ENCODE measurements around the gene USP8. TPM values are rescaled to one million over a fixed set of nuclear protein-coding genes. Genes with fewer than 3 reads are reported as not detected.

The USP8 gene
- total and polyA plus RNA-seq, 10 of the 15 experiments (the other 5 are each of a cell fraction or from before 2014, with no cell fraction given) = 25.2 to 51.7 (median 36.1) TPM

- WGBS (ENCODE audit: insufficient coverage, insufficient replicate concordance, low lambda C conversion rate, missing lambda C conversion rate) = 97% methylated on average over 8 of the region's 8 CpGs
- Histone ChIP-seq H3K9me3 (replicated peaks; ENCODE audit: control insufficient read depth, insufficient read depth, low read length) (no peaks in the 10 kb centered on the region), H3K4me3 (no peak overlapping the region), H3K79me2 (ENCODE audit: control insufficient read depth, insufficient read depth, low read length) (no peaks in the 10 kb centered on the region), H3K4me2 (ENCODE audit: control insufficient read depth, insufficient read depth) (no peak overlapping the region), H2AFZ (ENCODE audit: control insufficient read depth, low read depth, low read length) (no peak overlapping the region), H3K4me1 (ENCODE audit: control insufficient read depth, insufficient read depth, low read length) (no peaks in the 10 kb centered on the region), H3K36me3 (ENCODE audit: control insufficient read depth in 2 of 2, insufficient read depth in 2 of 2, low read length in 1 of 2) (peaks cover 0 to 8% of the 10 kb centered on the region in 2 experiments; a peak in 2 of 4 replicates), H3K9ac (ENCODE audit: control insufficient read depth, insufficient read depth, low read length) (no peak overlapping the region), H3K27me3 (replicated peaks in 1 of 2; ENCODE audit: control insufficient read depth in 2 of 2, insufficient read depth in 2 of 2, low read length in 1 of 2) (no peaks in the 10 kb centered on the region), H3K27ac (ENCODE audit: control insufficient read depth, insufficient read depth) (no peak overlapping the region), H4K20me1 (ENCODE audit: control insufficient read depth, insufficient read depth) (no peaks in the 10 kb centered on the region)
- ChIA-PET SMC1A (ENCODE audit: uncharacterized antibody, unreplicated experiment) (interaction anchor here (0.6 to 0.8 kb wide), 2 partner anchors 10 to 23 kb away, joined by 3 read pairs; no protein-coding TSS in a partner anchor), RAD21 (ENCODE audit: unreplicated experiment) (no interaction called here), CTCF (no interaction called here), POLR2A (interaction anchor here (0.5 to 0.6 kb wide), 3 partner anchors 36 to 1604 kb away, joined by 3 to 5 read pairs (median 3); no protein-coding TSS in a partner anchor)
- no peak for FAIRE-seq
- BruUV-seq (replicated peaks) = no TSS peak
- no peak for ATAC-seq
- TF ChIP-seq ELK1 (IDR thresholded peaks at IDR 0.05; ENCODE audit: low read depth, low read length) (no peak), NFYA (IDR thresholded peaks at IDR 0.05; ENCODE audit: borderline replicate concordance, low read depth, low read length) (no peak)
- in situ Hi-C loops (cut with MboI) = no loop called here
- intact Hi-C loops (cut with micrococcal nuclease; ENCODE audit: unreplicated experiment) = no loop called here
- no peak for DNase-seq (ENCODE audit: low read depth, low spot score)
Measured at GRCh38 chr15:50506121-50506520, 81.9 kb downstream of the USP8 start.

- no peak overlapping the region for H3K27ac ChIP-seq (ENCODE audit: control insufficient read depth, insufficient read depth)
- ChIA-PET CTCF (no interaction called here), SMC1A (ENCODE audit: uncharacterized antibody, unreplicated experiment) (no interaction called here), POLR2A (no interaction called here), RAD21 (ENCODE audit: unreplicated experiment) (no interaction called here)
- H3K4me1 ChIP-seq (ENCODE audit: control insufficient read depth, insufficient read depth, low read length) = no peaks in the 10 kb centered on the region
- no peaks in the 10 kb centered on the region for H3K27me3 ChIP-seq (replicated peaks in 1 of 2; ENCODE audit: control insufficient read depth in 2 of 2, insufficient read depth in 2 of 2, low read length in 1 of 2)
- BruUV-seq (replicated peaks) = no TSS peak
- FAIRE-seq = no peak
- no peak overlapping the region for H3K4me3 ChIP-seq
- no peaks in the 10 kb centered on the region; the same call in 2 of the 3 replicates for H3K9me3 ChIP-seq (replicated peaks; ENCODE audit: control insufficient read depth, insufficient read depth, low read length)
- TF ChIP-seq CREB1 (IDR thresholded peaks at IDR 0.05; ENCODE audit: low read depth) (no peak), YY1 (IDR thresholded peaks at IDR 0.05; ENCODE audit: low read depth, low read length) (no peak), PBX3 (IDR thresholded peaks at IDR 0.05; ENCODE audit: insufficient replicate concordance, low read depth, low read length) (no peak), RELA (IDR thresholded peaks at IDR 0.05; ENCODE audit: borderline replicate concordance, partially characterized antibody) (no peak)
- H2AFZ ChIP-seq (ENCODE audit: control insufficient read depth, low read depth, low read length) = no peak overlapping the region
- no peak for ATAC-seq
- in situ Hi-C loops (cut with MboI) = no loop called here
- no peak for DNase-seq (ENCODE audit: low read depth, low spot score)
- H4K20me1 ChIP-seq (ENCODE audit: control insufficient read depth, insufficient read depth) = no peaks in the 10 kb centered on the region
- intact Hi-C loops (cut with micrococcal nuclease; ENCODE audit: unreplicated experiment) = no loop called here
- H3K36me3 ChIP-seq (ENCODE audit: control insufficient read depth in 2 of 2, insufficient read depth in 2 of 2, low read length in 1 of 2) = no peaks in the 10 kb centered on the region
- no peaks in the 10 kb centered on the region for H3K79me2 ChIP-seq (ENCODE audit: control insufficient read depth, insufficient read depth, low read length)
- H3K9ac ChIP-seq (ENCODE audit: control insufficient read depth, insufficient read depth, low read length) = no peak overlapping the region
- H3K4me2 ChIP-seq (ENCODE audit: control insufficient read depth, insufficient read depth) = no peak overlapping the region
Measured at GRCh38 chr15:50513001-50513400, 88.8 kb downstream of the USP8 start.

Measured in GM12878 (cell line).